ENCODE data around the gene ROBO1. TPM values are rescaled to one million over a fixed set of nuclear protein-coding genes. Genes with fewer than 3 reads are reported as not detected.

ROBO1 gene
- total RNA-seq, 2 experiments from 2014 or later, result 3.0 to 3.1 TPM

DNA sequence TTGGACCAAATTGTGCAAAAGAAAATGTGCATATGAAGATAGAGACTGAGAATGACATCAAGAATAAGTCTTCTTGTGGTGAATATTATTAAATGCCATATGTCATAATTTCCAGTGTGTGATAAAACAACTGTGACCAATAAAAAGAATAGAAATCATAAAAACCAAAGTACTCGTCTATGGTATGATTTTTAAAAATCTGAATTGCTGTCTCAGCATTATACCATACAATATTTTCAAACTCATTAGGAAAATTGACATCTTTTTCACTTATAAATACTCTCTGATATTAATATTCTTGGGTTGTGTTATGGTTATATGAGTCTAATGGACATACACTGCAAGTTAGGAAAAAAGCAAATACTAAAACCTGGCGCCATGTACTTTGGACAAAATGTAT, 279.4 kb downstream of the ROBO1 start:
- ChIA-PET CTCF (no interaction called here), POLR2A (no interaction called here)
- DNase-seq (no peak), ATAC-seq (no peak)
- Mint-ChIP-seq H3K27me3 (ENCODE audit: low read depth) (no peaks in the 10 kb centered on the region), H3K4me3 (no peak overlapping the region), H3K9me3 (ENCODE audit: insufficient read depth) (peaks cover 4% of the 10 kb centered on the region), H3K27ac (no peak overlapping the region), H3K36me3 (ENCODE audit: low read depth) (no peaks in the 10 kb centered on the region), H3K4me1 (ENCODE audit: low read depth) (no peaks in the 10 kb centered on the region)

DNA sequence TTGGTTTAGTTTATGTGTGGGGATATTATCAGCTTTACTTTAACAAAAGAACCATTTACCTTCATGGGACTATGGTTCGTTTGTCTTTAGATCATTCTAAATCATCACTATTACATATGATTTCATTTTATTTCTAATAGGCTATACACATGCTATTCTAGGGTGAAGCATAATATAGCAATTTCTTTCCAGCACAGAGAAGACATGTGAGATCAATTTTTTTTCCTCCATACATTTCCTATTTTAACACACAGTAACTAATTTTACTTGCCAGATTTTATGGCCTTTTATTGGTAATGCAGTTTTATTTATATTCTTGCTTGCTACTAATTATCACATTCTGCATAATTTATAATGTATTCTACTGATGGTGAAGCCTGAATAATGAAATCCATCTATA, 287.1 kb downstream of the ROBO1 start:
- peaks cover 4% of the 10 kb centered on the region for H3K9me3 Mint-ChIP-seq (ENCODE audit: insufficient read depth)
- H3K4me1 Mint-ChIP-seq (ENCODE audit: low read depth), result no peaks in the 10 kb centered on the region
- CTCF ChIA-PET, result no interaction called here
- ATAC-seq (no peak), DNase-seq (no peak)
- no peak overlapping the region for H3K27ac Mint-ChIP-seq
- no peaks in the 10 kb centered on the region for H3K36me3 Mint-ChIP-seq (ENCODE audit: low read depth)
- POLR2A ChIA-PET, result no interaction called here
- H3K27me3 Mint-ChIP-seq (ENCODE audit: low read depth), result no peaks in the 10 kb centered on the region
- H3K4me3 Mint-ChIP-seq, result no peak overlapping the region

DNA sequence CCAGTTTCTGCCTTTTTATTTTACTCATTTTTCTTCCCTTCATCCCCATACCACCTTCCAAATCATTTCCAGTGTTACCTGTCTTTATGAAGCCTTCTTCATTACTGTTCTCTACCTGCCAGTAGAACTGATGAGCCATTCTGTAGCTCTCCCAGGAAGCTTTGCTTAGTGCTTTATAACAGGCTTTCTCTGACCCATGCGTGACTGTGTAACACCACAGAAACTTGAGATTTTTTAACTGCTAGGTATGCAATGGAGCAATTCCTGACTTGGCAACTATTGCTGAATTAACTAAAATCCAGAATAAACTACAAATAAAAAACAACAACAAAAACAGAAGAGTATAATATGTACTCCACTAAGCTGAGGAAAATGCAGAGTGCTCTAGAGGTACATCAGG, 289.2 kb downstream of the ROBO1 start:
- H3K9me3 Mint-ChIP-seq (ENCODE audit: insufficient read depth), result no peaks in the 10 kb centered on the region
- no peak overlapping the region for H3K4me3 Mint-ChIP-seq
- no peaks in the 10 kb centered on the region for H3K4me1 Mint-ChIP-seq (ENCODE audit: low read depth)
- no peak for DNase-seq
- no peaks in the 10 kb centered on the region for H3K27me3 Mint-ChIP-seq (ENCODE audit: low read depth)
- ChIA-PET CTCF (no interaction called here), POLR2A (interaction anchor here (0.5 kb wide), 1 partner anchor 523 kb away, joined by 5 read pairs; no protein-coding TSS in a partner anchor)
- no peak overlapping the region for H3K27ac Mint-ChIP-seq
- ATAC-seq, result no peak
- H3K36me3 Mint-ChIP-seq (ENCODE audit: low read depth), result no peaks in the 10 kb centered on the region

DNA sequence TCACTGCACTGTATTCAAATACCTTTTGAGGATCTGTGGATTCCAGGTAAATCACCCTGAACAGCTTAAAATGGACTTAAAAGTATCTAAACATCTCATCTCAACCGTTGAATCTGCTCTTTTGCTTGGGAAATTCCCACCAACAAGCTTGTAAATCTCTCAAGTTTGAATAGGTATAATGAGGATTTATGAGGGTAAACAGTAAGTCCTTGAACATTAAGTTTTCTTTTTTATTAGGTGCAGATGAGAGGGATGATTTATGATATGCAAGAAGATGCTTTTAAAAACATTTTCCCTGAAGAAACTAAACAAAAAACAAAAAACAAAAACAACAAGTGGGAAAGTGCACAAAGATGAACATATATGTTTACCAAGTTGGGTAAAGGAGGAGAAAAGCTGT, 290.6 kb downstream of the ROBO1 start:
- Mint-ChIP-seq H3K36me3 (ENCODE audit: low read depth) (no peaks in the 10 kb centered on the region), H3K4me1 (ENCODE audit: low read depth) (no peaks in the 10 kb centered on the region), H3K4me3 (no peak overlapping the region), H3K27me3 (ENCODE audit: low read depth) (no peaks in the 10 kb centered on the region), H3K27ac (no peak overlapping the region), H3K9me3 (ENCODE audit: insufficient read depth) (no peaks in the 10 kb centered on the region)
- POLR2A ChIA-PET, result no interaction called here
- CTCF ChIA-PET, result no interaction called here
- no peak for DNase-seq
- ATAC-seq, result no peak

DNA sequence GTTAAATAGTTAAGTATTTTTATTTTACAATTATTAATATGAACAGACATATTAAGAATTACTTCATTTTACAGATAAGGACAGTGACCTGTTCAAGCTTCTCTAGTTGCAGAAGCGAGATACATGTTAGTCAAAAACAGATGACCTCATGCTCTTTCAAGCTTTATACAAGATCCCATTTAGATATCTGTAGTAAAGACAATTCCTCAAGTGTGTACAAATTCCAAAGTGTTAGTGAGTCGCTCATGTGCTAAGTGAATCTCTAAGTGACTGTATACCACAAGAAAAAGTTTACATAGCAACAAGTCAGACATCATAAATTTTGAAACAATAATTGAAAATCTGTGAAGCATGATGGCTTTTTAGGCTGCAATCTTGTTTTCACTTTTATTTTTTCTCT, 293.8 kb downstream of the ROBO1 start:
- Mint-ChIP-seq H3K27ac (no peak overlapping the region), H3K9me3 (ENCODE audit: insufficient read depth) (no peaks in the 10 kb centered on the region), H3K4me1 (ENCODE audit: low read depth) (no peaks in the 10 kb centered on the region), H3K27me3 (ENCODE audit: low read depth) (no peaks in the 10 kb centered on the region), H3K36me3 (ENCODE audit: low read depth) (no peaks in the 10 kb centered on the region), H3K4me3 (no peak overlapping the region)
- DNase-seq (no peak), ATAC-seq (no peak)
- CTCF ChIA-PET, result no interaction called here
- POLR2A ChIA-PET, result no interaction called here

DNA sequence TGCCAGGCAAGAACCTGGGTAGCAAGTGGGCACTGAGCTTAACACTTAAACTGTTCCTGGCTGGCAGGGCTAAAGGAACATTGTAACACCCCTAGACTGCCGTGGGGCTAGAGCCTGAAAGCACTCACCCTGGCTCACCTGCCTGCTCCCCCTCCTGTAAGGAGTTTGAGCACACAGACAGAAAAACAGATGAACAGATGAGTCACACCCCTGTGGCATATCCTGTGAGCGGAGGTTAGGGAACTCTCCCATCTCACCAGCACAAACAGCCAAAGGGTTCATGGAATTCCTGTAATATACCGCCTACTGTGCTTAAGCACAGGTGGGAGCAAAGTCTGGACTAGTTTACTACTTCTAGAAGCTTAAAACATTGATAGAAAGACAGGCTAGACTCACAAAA, 300.1 kb downstream of the ROBO1 start:
- ChIA-PET CTCF (no interaction called here), POLR2A (no interaction called here)
- no peak for DNase-seq
- no peak for ATAC-seq
- no peaks in the 10 kb centered on the region for H3K27me3 Mint-ChIP-seq (ENCODE audit: low read depth)
- no peaks in the 10 kb centered on the region for H3K36me3 Mint-ChIP-seq (ENCODE audit: low read depth)
- no peaks in the 10 kb centered on the region for H3K9me3 Mint-ChIP-seq (ENCODE audit: insufficient read depth)
- H3K27ac Mint-ChIP-seq, result no peak overlapping the region
- H3K4me3 Mint-ChIP-seq, result no peak overlapping the region
- no peaks in the 10 kb centered on the region for H3K4me1 Mint-ChIP-seq (ENCODE audit: low read depth)

DNA sequence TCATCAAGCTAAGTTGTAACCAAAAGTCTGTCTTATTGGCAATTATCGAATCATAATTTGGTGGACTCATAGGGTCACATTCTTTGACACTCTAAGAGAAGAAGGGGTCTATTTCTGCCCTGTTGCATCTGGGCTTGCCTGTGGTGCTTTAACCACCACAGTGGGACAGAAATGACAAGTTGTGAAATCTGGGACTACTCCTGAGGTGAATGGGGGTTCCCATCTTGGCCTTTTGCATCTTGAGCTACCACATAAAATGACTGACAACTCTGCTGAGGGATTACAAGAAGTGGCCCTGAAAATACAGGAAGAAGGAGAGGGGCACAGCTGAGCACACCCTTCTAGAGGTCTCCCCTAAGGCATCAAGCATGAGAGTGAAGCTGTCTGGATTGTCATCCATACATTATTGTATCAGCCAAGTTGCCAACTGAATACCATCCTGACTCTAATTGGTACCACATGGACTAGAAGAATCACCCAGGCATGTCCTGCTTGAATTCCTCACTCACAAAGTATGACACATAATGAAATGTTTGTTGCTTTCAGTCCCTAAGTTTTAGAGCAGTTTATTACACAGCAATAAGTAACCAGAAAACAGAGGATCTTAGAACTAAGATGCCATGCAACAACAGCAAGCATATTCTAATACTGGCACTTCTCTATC, 306.5 kb downstream of the ROBO1 start:
- Mint-ChIP-seq H3K4me1 (ENCODE audit: low read depth) (no peaks in the 10 kb centered on the region), H3K36me3 (ENCODE audit: low read depth) (no peaks in the 10 kb centered on the region), H3K27me3 (ENCODE audit: low read depth) (no peaks in the 10 kb centered on the region), H3K9me3 (ENCODE audit: insufficient read depth) (peaks cover 7% of the 10 kb centered on the region), H3K27ac (no peak overlapping the region), H3K4me3 (no peak overlapping the region)
- ATAC-seq (no peak), DNase-seq (no peak)
- POLR2A ChIA-PET, result no interaction called here
- CTCF ChIA-PET, result no interaction called here

DNA sequence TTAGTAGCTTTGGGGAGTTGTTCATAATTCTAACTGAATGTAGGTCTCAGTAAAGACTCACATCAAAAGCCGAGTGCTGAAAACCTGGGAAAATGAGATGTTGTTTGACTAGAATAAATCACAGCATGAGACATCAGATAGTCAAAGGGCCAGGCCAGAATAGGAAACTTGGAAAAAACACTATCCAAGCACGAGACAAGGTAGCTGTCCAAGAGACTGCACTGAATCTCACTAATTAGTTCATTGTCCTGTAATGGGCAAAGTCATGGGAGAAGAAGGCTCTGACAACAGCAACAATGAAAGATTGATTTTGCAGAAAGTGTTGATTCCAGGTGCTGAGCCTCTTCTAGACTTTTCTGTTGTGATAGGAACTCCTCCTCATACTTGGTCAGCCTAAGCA, 314.2 kb downstream of the ROBO1 start:
- CTCF ChIA-PET, result no interaction called here
- ATAC-seq (no peak), DNase-seq (no peak)
- no peaks in the 10 kb centered on the region for H3K4me1 Mint-ChIP-seq (ENCODE audit: low read depth)
- POLR2A ChIA-PET, result no interaction called here
- H3K36me3 Mint-ChIP-seq (ENCODE audit: low read depth), result no peaks in the 10 kb centered on the region
- H3K9me3 Mint-ChIP-seq (ENCODE audit: insufficient read depth), result peaks cover 7% of the 10 kb centered on the region
- H3K4me3 Mint-ChIP-seq, result no peak overlapping the region
- H3K27ac Mint-ChIP-seq, result no peak overlapping the region
- no peaks in the 10 kb centered on the region for H3K27me3 Mint-ChIP-seq (ENCODE audit: low read depth)

DNA sequence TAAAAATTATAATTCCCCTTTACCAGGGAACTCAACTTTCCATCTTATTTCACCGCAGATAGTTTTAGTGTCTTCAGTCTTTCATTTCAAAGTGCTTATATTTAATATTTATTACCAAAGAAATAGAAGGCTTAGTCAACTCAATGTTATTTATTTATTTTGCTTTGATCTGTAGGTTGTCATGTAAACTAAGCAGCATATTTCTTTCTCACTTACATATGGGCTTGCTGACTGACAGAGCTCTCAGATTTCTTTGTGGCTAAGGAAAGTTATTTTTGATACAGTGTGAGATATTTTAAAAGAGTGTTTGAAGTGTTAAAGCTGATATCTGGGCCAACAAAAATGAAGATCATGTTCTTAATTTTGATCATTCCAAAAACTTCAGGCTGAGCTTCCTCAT, 331.4 kb downstream of the ROBO1 start:
- DNase-seq (no peak), ATAC-seq (no peak)
- ChIA-PET POLR2A (no interaction called here), CTCF (no interaction called here)
- no peaks in the 10 kb centered on the region for H3K36me3 Mint-ChIP-seq (ENCODE audit: low read depth)
- no peaks in the 10 kb centered on the region for H3K27me3 Mint-ChIP-seq (ENCODE audit: low read depth)
- H3K27ac Mint-ChIP-seq, result no peak overlapping the region
- peaks cover 13% of the 10 kb centered on the region for H3K9me3 Mint-ChIP-seq (ENCODE audit: insufficient read depth)
- H3K4me1 Mint-ChIP-seq (ENCODE audit: low read depth), result no peaks in the 10 kb centered on the region
- H3K4me3 Mint-ChIP-seq, result no peak overlapping the region

DNA sequence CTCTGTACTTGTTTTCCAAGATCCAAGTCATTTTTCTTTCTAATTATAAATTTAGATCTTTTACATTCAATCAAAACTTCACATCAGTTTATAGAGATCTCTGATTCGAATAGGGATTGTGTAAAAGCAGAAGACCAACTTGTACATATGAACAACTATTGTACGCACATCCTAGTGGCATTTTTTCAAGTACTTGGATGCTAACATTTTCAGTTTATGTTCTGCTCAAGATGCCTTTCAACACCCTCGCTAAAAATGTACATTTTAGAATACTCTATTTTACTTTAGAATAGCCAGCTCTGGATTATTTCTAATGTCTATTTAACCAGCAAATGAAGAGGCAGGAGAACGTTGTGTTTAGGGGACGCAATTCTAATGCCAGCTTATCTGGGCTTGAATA, 340.7 kb downstream of the ROBO1 start:
- Mint-ChIP-seq H3K9me3 (ENCODE audit: insufficient read depth) (peaks cover 8% of the 10 kb centered on the region), H3K27ac (no peak overlapping the region), H3K4me1 (ENCODE audit: low read depth) (no peaks in the 10 kb centered on the region), H3K36me3 (ENCODE audit: low read depth) (no peaks in the 10 kb centered on the region), H3K27me3 (ENCODE audit: low read depth) (no peaks in the 10 kb centered on the region), H3K4me3 (no peak overlapping the region)
- ATAC-seq (no peak), DNase-seq (no peak)
- POLR2A ChIA-PET, result no interaction called here
- CTCF ChIA-PET, result no interaction called here

DNA sequence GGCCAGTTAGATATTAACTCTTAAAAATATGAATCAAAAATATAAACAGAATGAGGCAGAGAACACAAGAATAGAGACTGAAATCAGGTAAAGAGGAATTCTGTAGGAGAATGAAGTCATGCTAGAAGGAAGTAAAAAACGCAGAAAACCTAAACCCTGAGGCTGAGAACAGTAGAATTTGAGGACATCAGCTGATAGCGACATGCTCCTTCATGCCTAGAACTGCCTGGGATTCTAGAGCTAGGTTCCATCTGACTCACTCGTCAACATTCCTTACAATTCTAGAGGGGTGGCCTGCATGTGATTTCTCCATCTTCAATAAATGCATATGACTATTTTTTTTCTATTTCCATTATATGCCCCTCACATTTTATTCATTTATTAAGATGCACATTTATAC, 343.0 kb downstream of the ROBO1 start:
- CTCF ChIA-PET, result no interaction called here
- no peaks in the 10 kb centered on the region for H3K36me3 Mint-ChIP-seq (ENCODE audit: low read depth)

DNA sequence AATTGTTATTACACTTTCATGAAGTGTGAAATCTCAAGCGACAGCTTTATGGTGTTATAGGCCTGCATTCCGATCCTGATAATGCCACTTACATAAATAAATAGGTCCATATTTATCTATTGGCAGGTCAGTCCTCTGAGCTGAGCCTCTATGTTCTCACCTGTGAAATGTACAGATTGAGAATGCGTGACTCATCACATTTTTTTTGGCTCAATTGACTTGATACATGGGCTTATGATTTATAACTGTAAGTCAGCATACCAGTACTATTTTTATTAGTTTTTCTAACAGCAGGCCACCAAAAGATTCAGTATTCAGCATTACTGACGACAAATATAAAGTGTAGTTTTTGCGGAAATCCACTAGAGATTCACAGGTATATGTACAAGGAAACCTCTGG, 344.4 kb downstream of the ROBO1 start:
- no peaks in the 10 kb centered on the region for H3K4me1 Mint-ChIP-seq (ENCODE audit: low read depth)
- DNase-seq (no peak), ATAC-seq (no peak)
- peaks cover 3% of the 10 kb centered on the region for H3K9me3 Mint-ChIP-seq (ENCODE audit: insufficient read depth)
- no peak overlapping the region for H3K27ac Mint-ChIP-seq
- no peak overlapping the region for H3K4me3 Mint-ChIP-seq
- H3K27me3 Mint-ChIP-seq (ENCODE audit: low read depth), result no peaks in the 10 kb centered on the region
- CTCF ChIA-PET, result no interaction called here
- POLR2A ChIA-PET, result no interaction called here
- H3K36me3 Mint-ChIP-seq (ENCODE audit: low read depth), result no peaks in the 10 kb centered on the region

More for the DNA sequence above, 343.0 kb downstream of the ROBO1 start:
- no peak for DNase-seq
- H3K27ac Mint-ChIP-seq, result no peak overlapping the region
- no peak overlapping the region for H3K4me3 Mint-ChIP-seq
- peaks cover 3% of the 10 kb centered on the region for H3K9me3 Mint-ChIP-seq (ENCODE audit: insufficient read depth)
- ATAC-seq, result no peak
- H3K27me3 Mint-ChIP-seq (ENCODE audit: low read depth), result no peaks in the 10 kb centered on the region
- POLR2A ChIA-PET, result no interaction called here
- no peaks in the 10 kb centered on the region for H3K4me1 Mint-ChIP-seq (ENCODE audit: low read depth)

DNA sequence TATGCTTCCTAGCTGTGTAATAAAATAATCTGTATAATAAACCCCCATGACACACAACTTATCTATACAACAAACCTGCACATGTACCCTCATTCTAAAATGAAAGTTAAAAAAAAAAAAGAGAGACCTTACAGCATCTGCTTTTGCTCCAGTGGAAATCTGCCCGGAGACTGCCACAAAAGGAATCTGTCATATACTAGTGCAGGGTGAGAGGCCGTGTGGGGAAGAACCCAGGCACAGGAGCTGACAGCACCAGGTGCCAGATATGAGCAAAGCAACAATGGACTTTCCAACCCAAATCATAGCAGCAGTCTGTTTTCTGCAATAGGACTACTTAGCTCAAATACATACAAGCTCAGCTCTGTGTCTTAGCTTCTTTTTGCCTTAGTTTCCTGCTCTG, 346.5 kb downstream of the ROBO1 start:
- H3K27me3 Mint-ChIP-seq (ENCODE audit: low read depth), result no peaks in the 10 kb centered on the region
- DNase-seq (no peak), ATAC-seq (no peak)
- POLR2A ChIA-PET, result no interaction called here
- H3K9me3 Mint-ChIP-seq (ENCODE audit: insufficient read depth), result peaks cover 3% of the 10 kb centered on the region
- H3K27ac Mint-ChIP-seq, result no peak overlapping the region
- H3K4me3 Mint-ChIP-seq, result no peak overlapping the region
- no peaks in the 10 kb centered on the region for H3K36me3 Mint-ChIP-seq (ENCODE audit: low read depth)
- CTCF ChIA-PET, result no interaction called here
- no peaks in the 10 kb centered on the region for H3K4me1 Mint-ChIP-seq (ENCODE audit: low read depth)

Measured in activated CD8-positive, alpha-beta T cell treated with anti-CD3 and anti-CD28 coated beads, Interleukin-2, amount 10 ng/mL, durations not matched to agents 7 days and 5 days (primary cell).